Colonic mucosa (tissue), 4 donors: ENCODE results near the gene LRRC10B. TPM values are rescaled to one million over a fixed set of nuclear protein-coding genes. Genes with fewer than 3 reads are reported as not detected.
A peak's percentile ranks its signal among the peaks of the same experiment; 100 is the strongest.

ENCODE experiments used
- DNase-seq: peaks from one replicate; pipeline ENCODE4 v3.0.0-alpha.2; 2020
- H3K27ac ChIP-seq: fragments of 200-600 bp; one replicate; pipeline ENCODE4 v1.8.0; 2021
- H3K27me3 ChIP-seq: fragments of 200-600 bp; one replicate; pipeline ENCODE4 v1.8.0; 2021
- H3K36me3 ChIP-seq: fragments of 200-600 bp; one replicate; pipeline ENCODE4 v1.8.0; 2021
- H3K4me1 ChIP-seq: fragments of 200-600 bp; one replicate; pipeline ENCODE4 v1.8.0; 2021; ENCODE audit warnings: mild to moderate bottlenecking
- H3K4me3 ChIP-seq: fragments of 200-600 bp; one replicate; pipeline ENCODE4 v1.8.0; 2021
- H3K9ac ChIP-seq, 2 donors: one replicate each; pipeline ENCODE4 v1.7.0; 2013; ENCODE audit warnings: control low read depth in 2 of 2, low read depth in 2 of 2, low read length in 2 of 2
- H3K9me3 ChIP-seq: fragments of 200-600 bp; one replicate; pipeline ENCODE4 v1.8.0; 2021
- intact Hi-C: fragments of 100-400 bp; cut with DNase I; formaldehyde crosslinking; loops from one replicate; pipeline ENCODE4 v1.14.1; 2022
- total RNA-seq, 2 donors: library from RNA; stranded (reverse); fragmentation: NEBNext Ultra II Directional in 1 of 2; extraction: Animal tissue kit (Norgen Biotek cat#: 25700) in 1 of 2; gene quantifications; one replicate each; pipeline ENCODE4 v1.2.1, GENCODE V29; 2021
- TF ChIP-seq, protein P1 (sequence below): fragments of 200-600 bp; IDR thresholded peaks from one replicate; pipeline ENCODE4 v1.8.0; 2022; ENCODE audit warnings: antibody characterized with exemption, mild to moderate bottlenecking
- donor health status: healthy.
- donor health status: DM: no; HTN: no; CAD: no.
- donor health status: DM: no; HTN: no; CAD: no.

The LRRC10B gene
- total RNA-seq, 2 donors from 2014 or later = 0.54 to 1.3 TPM

DNA sequence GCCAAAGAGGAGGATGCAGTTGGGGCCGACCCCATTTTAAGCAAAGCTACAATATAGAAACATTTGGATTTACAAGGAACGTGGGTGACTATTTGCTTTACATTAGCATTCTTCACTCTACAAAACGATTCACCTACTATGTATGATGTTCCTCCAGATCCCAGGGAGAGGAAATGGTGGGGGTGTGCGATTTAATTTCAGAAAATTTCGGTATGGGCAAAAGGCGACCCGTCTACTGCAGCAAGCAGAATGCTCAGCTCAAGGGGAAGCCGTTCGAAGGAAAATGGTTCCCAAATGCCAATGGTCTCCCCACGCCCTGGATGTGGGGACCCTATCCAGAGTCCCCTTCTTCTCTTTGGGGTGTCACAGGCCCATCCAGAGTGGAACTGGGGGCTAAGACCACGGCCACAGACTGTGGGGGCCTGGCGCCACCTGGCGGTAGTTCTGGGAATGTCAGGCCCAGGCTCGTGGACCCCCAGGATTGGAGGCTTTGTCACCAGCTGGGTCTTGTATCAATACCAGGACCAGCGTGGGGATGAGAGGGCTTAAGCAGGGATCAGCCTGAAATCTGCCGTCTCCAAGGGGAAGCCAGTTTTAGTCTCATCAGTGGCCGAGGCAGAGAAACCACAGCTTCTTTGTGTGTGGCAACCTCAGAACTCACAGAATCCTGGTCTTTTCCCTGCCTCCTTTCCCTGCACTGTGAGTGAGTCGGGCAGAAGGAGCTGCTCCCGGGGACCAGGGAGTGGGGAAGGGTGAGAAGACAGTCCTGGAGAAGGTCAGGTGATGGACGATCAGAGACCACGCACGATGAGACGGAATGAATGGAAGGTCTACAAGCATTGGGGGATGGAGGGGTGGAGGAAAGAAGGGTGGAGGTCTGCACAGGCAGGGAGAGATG lies 8.4 kb downstream of the LRRC10B start:
- H3K4me1 ChIP-seq = no peaks in the 10 kb centered on the region
- peak; percentile 43 for DNase-seq
- no peak overlapping the region for H3K4me3 ChIP-seq
- H3K36me3 ChIP-seq = no peaks in the 10 kb centered on the region
- TF ChIP-seq, protein P1, sequence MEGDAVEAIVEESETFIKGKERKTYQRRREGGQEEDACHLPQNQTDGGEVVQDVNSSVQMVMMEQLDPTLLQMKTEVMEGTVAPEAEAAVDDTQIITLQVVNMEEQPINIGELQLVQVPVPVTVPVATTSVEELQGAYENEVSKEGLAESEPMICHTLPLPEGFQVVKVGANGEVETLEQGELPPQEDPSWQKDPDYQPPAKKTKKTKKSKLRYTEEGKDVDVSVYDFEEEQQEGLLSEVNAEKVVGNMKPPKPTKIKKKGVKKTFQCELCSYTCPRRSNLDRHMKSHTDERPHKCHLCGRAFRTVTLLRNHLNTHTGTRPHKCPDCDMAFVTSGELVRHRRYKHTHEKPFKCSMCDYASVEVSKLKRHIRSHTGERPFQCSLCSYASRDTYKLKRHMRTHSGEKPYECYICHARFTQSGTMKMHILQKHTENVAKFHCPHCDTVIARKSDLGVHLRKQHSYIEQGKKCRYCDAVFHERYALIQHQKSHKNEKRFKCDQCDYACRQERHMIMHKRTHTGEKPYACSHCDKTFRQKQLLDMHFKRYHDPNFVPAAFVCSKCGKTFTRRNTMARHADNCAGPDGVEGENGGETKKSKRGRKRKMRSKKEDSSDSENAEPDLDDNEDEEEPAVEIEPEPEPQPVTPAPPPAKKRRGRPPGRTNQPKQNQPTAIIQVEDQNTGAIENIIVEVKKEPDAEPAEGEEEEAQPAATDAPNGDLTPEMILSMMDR = peak; percentile 99
- H3K27ac ChIP-seq = no peak overlapping the region
- intact Hi-C loops = loop anchor here (2.0 kb wide), 1 partner anchor 40 kb away; no protein-coding TSS in a partner anchor
- H3K9me3 ChIP-seq = no peaks in the 10 kb centered on the region
- H3K9ac ChIP-seq = peak overlapping the region in 1 of 2 donors; percentile 24
- H3K27me3 ChIP-seq = no peaks in the 10 kb centered on the region

DNA sequence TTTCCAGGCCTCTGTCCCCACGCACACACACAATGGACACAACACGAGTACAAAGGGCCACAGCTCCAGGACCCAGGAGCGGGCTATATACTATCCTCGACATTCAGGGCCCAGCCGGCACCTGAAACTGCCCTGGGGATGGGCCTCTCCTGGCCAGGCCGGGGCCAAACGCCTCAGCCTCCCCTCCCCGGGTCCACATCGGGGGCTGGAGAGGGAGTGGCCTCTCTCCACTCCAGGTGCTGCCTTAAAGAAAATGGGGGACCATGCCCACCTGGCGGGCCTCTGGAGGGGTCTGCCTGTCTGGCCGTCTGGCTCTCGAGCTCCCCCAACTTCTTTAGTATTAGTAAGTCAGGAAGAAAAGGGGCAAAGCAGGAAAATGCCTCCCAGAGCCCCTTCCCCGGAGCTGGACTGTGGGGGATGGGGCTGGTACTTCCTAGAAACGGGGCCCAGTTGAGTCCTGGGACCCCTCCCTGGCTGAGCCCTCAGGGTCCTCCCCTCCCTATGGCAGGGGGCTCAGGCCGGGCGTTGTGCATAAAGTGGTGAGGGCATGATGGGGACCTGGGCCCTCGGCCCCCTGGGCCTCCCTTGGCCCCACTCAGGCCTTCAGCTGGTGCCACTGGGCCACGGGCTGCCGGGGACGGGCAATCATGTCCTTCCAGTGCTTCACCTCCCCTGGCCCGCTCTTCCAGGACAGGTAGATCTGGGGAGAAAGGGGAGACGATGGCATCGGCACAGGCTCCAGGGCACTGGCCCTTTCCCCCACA lies 9.7 kb downstream of the LRRC10B start:
- intact Hi-C loops = no loop called here

DNA sequence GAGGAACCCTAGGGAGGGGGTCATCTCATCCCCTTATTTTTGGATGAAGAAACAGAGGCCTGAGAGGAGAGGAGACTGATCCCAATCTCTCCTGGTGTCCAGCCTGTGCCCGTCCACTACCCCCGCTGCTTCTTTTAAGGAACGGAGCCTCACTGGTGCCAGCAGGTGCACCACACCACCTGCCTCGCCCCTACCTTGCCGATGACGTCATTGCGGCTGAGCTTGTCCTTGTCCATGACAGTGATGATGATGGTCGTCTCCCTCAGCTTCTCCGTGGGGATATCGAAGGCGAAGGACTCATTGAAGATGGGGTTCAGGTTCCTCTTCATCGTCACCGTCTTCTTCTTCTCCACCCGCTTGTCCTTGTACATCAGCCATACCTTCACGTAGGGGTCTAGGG lies 14.3 kb downstream of the LRRC10B start:
- H3K9ac ChIP-seq = no peak overlapping the region
- H3K36me3 ChIP-seq = no peaks in the 10 kb centered on the region
- no peaks in the 10 kb centered on the region for H3K4me1 ChIP-seq
- H3K27me3 ChIP-seq = no peaks in the 10 kb centered on the region
- no peak overlapping the region for H3K27ac ChIP-seq
- no peak for DNase-seq
- no peaks in the 10 kb centered on the region for H3K9me3 ChIP-seq
- no peak overlapping the region for H3K4me3 ChIP-seq
- intact Hi-C loops = no loop called here
- TF ChIP-seq, protein P1 = no peak

More for the DNA sequence above, 9.7 kb downstream of the LRRC10B start:
- no peak overlapping the region for H3K9ac ChIP-seq
- no peak for DNase-seq
- no peaks in the 10 kb centered on the region for H3K9me3 ChIP-seq
- H3K36me3 ChIP-seq = no peaks in the 10 kb centered on the region
- H3K4me1 ChIP-seq = no peaks in the 10 kb centered on the region
- no peak overlapping the region for H3K4me3 ChIP-seq
- TF ChIP-seq, protein P1 = no peak
- H3K27me3 ChIP-seq = no peaks in the 10 kb centered on the region
- H3K27ac ChIP-seq = no peak overlapping the region

DNA sequence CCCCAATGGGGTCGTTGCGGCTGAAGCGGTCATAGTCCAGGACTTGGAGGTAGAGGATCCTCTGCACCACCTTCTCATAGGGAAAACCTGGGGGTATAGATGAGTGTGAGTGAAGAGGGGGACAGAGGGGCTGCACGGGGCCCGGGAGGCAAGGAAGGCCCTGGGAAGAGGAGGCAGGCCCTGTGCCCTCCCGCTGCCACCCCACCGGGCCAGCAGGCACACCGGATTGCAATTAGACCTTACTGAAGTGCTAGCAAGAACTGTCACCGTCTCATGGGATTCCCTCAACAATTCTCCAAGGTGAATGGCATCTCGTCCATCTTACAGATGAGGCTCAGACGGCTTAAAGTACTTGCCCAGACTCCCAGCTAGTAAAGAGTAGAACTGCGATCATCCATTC lies 15.9 kb downstream of the LRRC10B start:
- H3K27ac ChIP-seq = no peak overlapping the region
- H3K4me3 ChIP-seq = no peak overlapping the region
- intact Hi-C loops = no loop called here
- TF ChIP-seq, protein P1 = no peak
- no peaks in the 10 kb centered on the region for H3K9me3 ChIP-seq
- H3K9ac ChIP-seq = no peak overlapping the region
- no peaks in the 10 kb centered on the region for H3K4me1 ChIP-seq
- DNase-seq = no peak
- no peaks in the 10 kb centered on the region for H3K36me3 ChIP-seq
- no peaks in the 10 kb centered on the region for H3K27me3 ChIP-seq

DNA sequence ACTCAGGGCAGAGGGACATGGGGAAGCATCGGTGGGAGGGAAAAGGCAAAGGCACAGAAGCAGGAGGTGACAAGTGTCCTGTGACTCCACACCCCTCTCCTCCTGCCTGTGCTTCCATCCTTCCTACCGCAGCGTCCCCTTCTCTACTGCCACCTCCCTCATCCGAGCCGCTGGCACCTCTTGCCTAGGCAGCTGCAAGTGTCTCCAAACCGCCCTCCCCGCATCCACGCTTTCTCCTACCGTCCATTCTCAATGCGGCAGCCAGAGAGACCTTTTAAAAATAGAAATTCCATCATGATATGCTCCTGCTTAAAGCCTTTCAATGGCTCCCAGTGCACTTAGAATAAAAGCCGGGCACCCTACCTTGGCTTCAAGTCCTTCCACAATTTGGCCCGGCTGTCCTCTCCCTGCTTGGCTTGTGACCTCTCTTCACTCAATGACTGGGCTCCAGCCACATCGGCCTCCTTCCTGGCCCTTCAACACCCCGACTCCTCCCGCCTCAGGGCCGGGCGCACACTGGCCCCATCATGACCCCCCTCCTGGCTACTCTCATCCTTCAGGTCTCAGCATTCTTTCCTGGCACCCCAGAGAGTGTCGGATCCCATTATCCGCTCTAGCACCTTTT lies 16.5 kb downstream of the LRRC10B start:
- no peak overlapping the region for H3K4me3 ChIP-seq
- TF ChIP-seq, protein P1 = no peak
- intact Hi-C loops = loop anchor here (5.0 kb wide), 1 partner anchor 102 kb away; no protein-coding TSS in a partner anchor
- no peaks in the 10 kb centered on the region for H3K4me1 ChIP-seq
- no peaks in the 10 kb centered on the region for H3K9me3 ChIP-seq
- no peaks in the 10 kb centered on the region for H3K36me3 ChIP-seq
- no peak for DNase-seq
- H3K9ac ChIP-seq = no peak overlapping the region
- H3K27me3 ChIP-seq = no peaks in the 10 kb centered on the region
- no peak overlapping the region for H3K27ac ChIP-seq
